Neural cell (in vitro differentiated cells): ENCODE results near the gene CHCT1.

Source experiments
- EP300 ChIP-seq: fragments of 450-650 bp; conservative IDR thresholded peaks from 2 replicates; pipeline ENCODE4 v1.6.1; 2014; ENCODE audit warnings: antibody characterized with exemption, mild to moderate bottlenecking, moderate library complexity; ENCODE audit not compliant: poor library complexity, severe bottlenecking
- EZH2 ChIP-seq: fragments of 200-600, 300-800 bp; shearing (Covaris generic), sonication (generic); IDR thresholded peaks from 2 replicates; pipeline ENCODE4 v1.6.1; 2014; ENCODE audit warnings: antibody characterized with exemption, low read length, borderline replicate concordance, mild to moderate bottlenecking; ENCODE audit not compliant: insufficient read depth, poor library complexity, severe bottlenecking
- TAF1 ChIP-seq: IDR thresholded peaks from 2 replicates; pipeline ENCODE4 v1.6.1; 2012; ENCODE audit warnings: low read depth

- TF ChIP-seq TAF1 = no peak
- TF ChIP-seq EP300 = no peak
- no peak for TF ChIP-seq EZH2
Measured at GRCh38 chr17:60406887-60407286, 15.4 kb upstream of the CHCT1 start.
